Type B pancreatic cell (in vitro differentiated cells): ENCODE results near the gene CARS2. TPM values are rescaled to one million over a fixed set of nuclear protein-coding genes. Genes with fewer than 3 reads are reported as not detected.

Experiments used
- DNase-seq: peaks from one replicate; pipeline ENCODE4 v3.0.0; 2021; ENCODE audit warnings: mixed read lengths; ENCODE audit not compliant: unreplicated experiment; ENCODE audit errors: extremely low spot score
- H3K27ac Mint-ChIP-seq: 2 replicates; pipeline ENCODE4 v1.8.0; 2021; ENCODE audit warnings: mild to moderate bottlenecking, mixed read lengths
- H3K27me3 Mint-ChIP-seq: 2 replicates; pipeline ENCODE4 v1.8.0; 2021; ENCODE audit warnings: mixed read lengths
- H3K36me3 Mint-ChIP-seq: 2 replicates; pipeline ENCODE4 v1.8.0; 2021; ENCODE audit warnings: mixed read lengths
- H3K4me1 Mint-ChIP-seq: one replicate; pipeline ENCODE4 v1.8.0; 2021; ENCODE audit warnings: mixed read lengths; ENCODE audit not compliant: unreplicated experiment
- H3K4me3 Mint-ChIP-seq: 2 replicates; pipeline ENCODE4 v1.8.0; 2021; ENCODE audit warnings: mild to moderate bottlenecking, mixed read lengths
- H3K9me3 Mint-ChIP-seq: 2 replicates; pipeline ENCODE4 v1.8.0; 2021; ENCODE audit warnings: mixed read lengths
- CTCF ChIP-seq: fragments of 200-600 bp; sonication (generic); conservative IDR thresholded peaks from 2 replicates; pipeline ENCODE4 v1.5.0; 2021; ENCODE audit warnings: antibody characterized with exemption, mild to moderate bottlenecking
- total RNA-seq: library from RNA; stranded (reverse); gene quantifications from 2 replicates; pipeline ENCODE4 v1.2.1, GENCODE V29; 2021; ENCODE audit warnings: low replicate concordance

Gene CARS2
- total RNA-seq, 1 donor from 2014 or later: 73.4 TPM

GRCh38 chr13:110665491-110666254 is 40.2 kb downstream of the CARS2 start:
- Mint-ChIP-seq H3K4me3 (no peak overlapping the region), H3K27ac (no peak overlapping the region), H3K4me1 (no peaks in the 10 kb centered on the region), H3K36me3 (peaks cover 50% of the 10 kb centered on the region), H3K27me3 (no peaks in the 10 kb centered on the region), H3K9me3 (peaks cover 6% of the 10 kb centered on the region)
- DNase-seq: no peak
- TF ChIP-seq CTCF: no peak

- H3K9me3 Mint-ChIP-seq: peaks cover 12% of the 10 kb centered on the region
- H3K4me1 Mint-ChIP-seq: no peaks in the 10 kb centered on the region
- TF ChIP-seq CTCF: no peak
- DNase-seq: no peak
- H3K27me3 Mint-ChIP-seq: no peaks in the 10 kb centered on the region
- no peak overlapping the region for H3K4me3 Mint-ChIP-seq
- peaks cover 53% of the 10 kb centered on the region for H3K36me3 Mint-ChIP-seq
- H3K27ac Mint-ChIP-seq: no peak overlapping the region
Observed at GRCh38 chr13:110664673-110665072, 41.2 kb downstream of the CARS2 start.

- H3K4me3 Mint-ChIP-seq: no peak overlapping the region
- TF ChIP-seq CTCF: no peak
- no peak for DNase-seq
- H3K27ac Mint-ChIP-seq: no peak overlapping the region
- H3K27me3 Mint-ChIP-seq: no peaks in the 10 kb centered on the region
- H3K4me1 Mint-ChIP-seq: no peaks in the 10 kb centered on the region
- peaks cover 18% of the 10 kb centered on the region for H3K9me3 Mint-ChIP-seq
- H3K36me3 Mint-ChIP-seq: peaks cover 59% of the 10 kb centered on the region
Observed at GRCh38 chr13:110664041-110664440, 41.9 kb downstream of the CARS2 start.

- Mint-ChIP-seq H3K27me3 (no peaks in the 10 kb centered on the region), H3K27ac (no peak overlapping the region), H3K4me1 (no peaks in the 10 kb centered on the region), H3K36me3 (peaks cover 59% of the 10 kb centered on the region), H3K9me3 (peaks cover 19% of the 10 kb centered on the region), H3K4me3 (no peak overlapping the region)
- no peak for DNase-seq
- TF ChIP-seq CTCF: no peak
Observed at GRCh38 chr13:110663491-110663890, 42.4 kb downstream of the CARS2 start.

GRCh38 chr13:110662777-110663443 is 43.0 kb downstream of the CARS2 start:
- Mint-ChIP-seq H3K27ac (no peak overlapping the region), H3K36me3 (peaks cover 65% of the 10 kb centered on the region), H3K4me3 (no peak overlapping the region), H3K9me3 (peaks cover 19% of the 10 kb centered on the region), H3K27me3 (no peaks in the 10 kb centered on the region), H3K4me1 (no peaks in the 10 kb centered on the region)
- TF ChIP-seq CTCF: no peak
- DNase-seq: no peak
